Measurements from ENCODE around the gene SLC1A6.

The SLC1A6 gene

DNA sequence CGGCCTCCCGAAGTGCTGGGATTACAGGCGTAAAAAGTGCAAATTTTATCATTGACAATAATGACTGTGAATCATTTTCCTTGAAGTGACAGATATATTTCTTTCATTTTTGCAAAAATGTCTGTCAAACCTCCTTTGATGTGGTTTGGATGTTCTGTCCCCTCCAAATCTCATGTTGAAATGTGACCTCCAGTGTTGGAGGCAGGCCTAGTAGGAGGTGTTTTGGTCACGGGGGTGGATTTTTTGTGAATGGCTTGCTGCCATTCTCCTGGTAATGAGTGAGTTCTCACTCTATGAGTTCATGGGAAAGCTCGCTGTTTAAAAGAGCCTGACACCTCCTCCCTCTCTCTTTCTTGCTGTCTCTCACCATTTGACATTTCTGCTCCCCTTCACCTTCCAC, 5.5 kb upstream of the SLC1A6 start:
- Histone ChIP-seq H3K79me2 (ENCODE audit: insufficient read depth, low read depth) (no peaks in the 10 kb centered on the region), H3K9ac (no peak overlapping the region), H3K27ac (no peak overlapping the region), H4K20me1 (ENCODE audit: insufficient read depth) (no peaks in the 10 kb centered on the region), H3K4me3 (IDR thresholded peaks at IDR 0.05; ENCODE audit: insufficient read depth, low read depth, low read length) (no peak overlapping the region), H2AFZ (ENCODE audit: low read depth) (no peak overlapping the region), H3K36me3 (ENCODE audit: insufficient read depth) (no peaks in the 10 kb centered on the region), H3K4me2 (no peak overlapping the region), H3K4me1 (ENCODE audit: low read depth, poor library complexity, severe bottlenecking) (no peaks in the 10 kb centered on the region), H3K27me3 (ENCODE audit: insufficient read depth, low read depth) (no peaks in the 10 kb centered on the region)
- TF ChIP-seq CTCF (conservative IDR thresholded peaks at IDR 0.05; ENCODE audit: low read depth, low read length): no peak

DNA sequence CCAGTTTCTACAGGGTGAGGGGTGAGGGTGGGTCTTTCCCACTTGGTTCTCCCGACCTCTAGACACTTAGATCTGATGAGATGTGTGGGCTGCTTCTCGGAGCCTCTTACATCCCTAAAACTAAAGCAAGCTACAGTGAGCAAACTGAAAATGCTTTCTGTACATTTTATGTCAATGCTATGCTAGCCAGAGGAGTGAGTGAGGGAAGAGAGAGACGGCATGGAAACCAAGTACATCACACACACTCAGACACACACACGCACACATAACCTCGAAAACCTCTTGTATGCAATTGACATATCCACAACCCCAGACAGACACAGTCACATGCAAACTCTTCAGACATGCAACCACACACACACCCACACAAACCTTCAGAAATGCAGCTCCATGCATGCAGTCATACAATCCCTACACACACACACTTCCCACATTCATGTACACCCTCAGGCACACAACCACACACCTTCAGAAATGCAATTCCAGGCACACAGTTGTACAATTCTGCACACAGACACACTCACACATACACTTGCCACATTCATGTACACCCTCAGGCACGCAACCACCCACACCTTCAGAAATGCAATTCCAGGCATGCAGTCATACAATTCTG, 1.4 kb downstream of the SLC1A6 start:
- no peak overlapping the region for H3K4me3 ChIP-seq (IDR thresholded peaks at IDR 0.05; ENCODE audit: insufficient read depth, low read depth, low read length)
- no peaks in the 10 kb centered on the region for H3K4me1 ChIP-seq (ENCODE audit: low read depth, poor library complexity, severe bottlenecking)
- H3K36me3 ChIP-seq (ENCODE audit: insufficient read depth): no peaks in the 10 kb centered on the region
- H4K20me1 ChIP-seq (ENCODE audit: insufficient read depth): no peaks in the 10 kb centered on the region
- H3K79me2 ChIP-seq (ENCODE audit: insufficient read depth, low read depth): no peaks in the 10 kb centered on the region
- no peak overlapping the region for H3K4me2 ChIP-seq
- H3K27ac ChIP-seq: no peak overlapping the region
- H3K9ac ChIP-seq: no peak overlapping the region
- H3K27me3 ChIP-seq (ENCODE audit: insufficient read depth, low read depth): peaks cover 6% of the 10 kb centered on the region; the same call in 1 of the 2 replicates
- no peak overlapping the region for H2AFZ ChIP-seq (ENCODE audit: low read depth)
- no peak for TF ChIP-seq CTCF (conservative IDR thresholded peaks at IDR 0.05; ENCODE audit: low read depth, low read length)

DNA sequence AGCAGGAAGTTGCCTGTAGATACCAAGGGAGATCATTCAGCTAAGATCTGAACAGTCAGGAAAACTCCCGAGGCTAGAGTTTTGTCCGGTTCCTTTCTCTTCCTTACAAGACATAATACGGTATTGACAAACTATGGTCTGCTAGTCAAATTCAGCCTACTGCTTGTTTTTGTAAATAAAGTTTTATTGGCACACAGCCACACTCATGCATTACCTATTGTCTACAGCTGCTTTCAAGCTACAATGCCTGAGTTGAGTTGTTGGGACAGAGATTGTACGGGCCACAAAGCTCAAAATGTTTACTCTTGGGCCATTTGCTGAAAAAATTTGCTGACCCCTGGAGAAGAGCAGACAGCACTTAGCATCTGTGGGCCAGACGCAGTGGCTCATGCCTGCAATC, 2.5 kb downstream of the SLC1A6 start:
- Histone ChIP-seq H3K36me3 (ENCODE audit: insufficient read depth) (no peaks in the 10 kb centered on the region), H3K9ac (no peak overlapping the region), H3K4me3 (IDR thresholded peaks at IDR 0.05; ENCODE audit: insufficient read depth, low read depth, low read length) (no peak overlapping the region), H3K27ac (no peak overlapping the region), H4K20me1 (ENCODE audit: insufficient read depth) (no peaks in the 10 kb centered on the region), H2AFZ (ENCODE audit: low read depth) (no peak overlapping the region), H3K27me3 (ENCODE audit: insufficient read depth, low read depth) (peaks cover 6% of the 10 kb centered on the region; the same call in 1 of the 2 replicates), H3K79me2 (ENCODE audit: insufficient read depth, low read depth) (no peaks in the 10 kb centered on the region), H3K4me2 (no peak overlapping the region), H3K4me1 (ENCODE audit: low read depth, poor library complexity, severe bottlenecking) (no peaks in the 10 kb centered on the region)
- TF ChIP-seq CTCF (conservative IDR thresholded peaks at IDR 0.05; ENCODE audit: low read depth, low read length): no peak

DNA sequence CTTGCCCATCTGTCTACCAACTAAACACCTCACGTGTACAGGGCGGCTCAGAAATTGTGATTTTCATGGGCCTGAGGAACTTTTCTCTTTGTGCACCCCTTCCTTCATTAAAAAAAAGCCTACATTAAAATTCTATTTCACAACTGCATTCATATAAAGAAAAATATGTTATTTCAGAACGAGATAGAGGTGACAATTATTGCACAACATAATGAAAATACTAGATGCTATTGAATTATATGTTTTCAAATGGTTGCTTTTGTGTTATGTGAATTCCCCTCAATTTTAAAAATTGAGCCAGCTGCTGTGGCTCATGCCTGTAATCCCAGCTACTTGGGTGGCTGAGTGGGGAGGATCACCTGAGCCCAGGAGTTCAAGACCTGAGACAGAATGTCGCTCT, 5.2 kb downstream of the SLC1A6 start:
- H2AFZ ChIP-seq (ENCODE audit: low read depth): no peak overlapping the region
- no peak overlapping the region for H3K4me2 ChIP-seq
- no peak overlapping the region for H3K27ac ChIP-seq
- no peaks in the 10 kb centered on the region for H3K79me2 ChIP-seq (ENCODE audit: insufficient read depth, low read depth)
- no peak for TF ChIP-seq CTCF (conservative IDR thresholded peaks at IDR 0.05; ENCODE audit: low read depth, low read length)
- H3K36me3 ChIP-seq (ENCODE audit: insufficient read depth): no peaks in the 10 kb centered on the region
- peaks cover 9% of the 10 kb centered on the region; the same call in 1 of the 2 replicates for H3K27me3 ChIP-seq (ENCODE audit: insufficient read depth, low read depth)
- no peaks in the 10 kb centered on the region for H4K20me1 ChIP-seq (ENCODE audit: insufficient read depth)
- H3K9ac ChIP-seq: no peak overlapping the region
- H3K4me1 ChIP-seq (ENCODE audit: low read depth, poor library complexity, severe bottlenecking): no peaks in the 10 kb centered on the region
- H3K4me3 ChIP-seq (IDR thresholded peaks at IDR 0.05; ENCODE audit: insufficient read depth, low read depth, low read length): no peak overlapping the region
